Hepatocyte (in vitro differentiated cells): Measurements from ENCODE around the gene PPWD1. TPM values are rescaled to one million over a fixed set of nuclear protein-coding genes. Genes with fewer than 3 reads are reported as not detected.

ENCODE experiments used
- DNase-seq: peaks from one replicate; pipeline ENCODE4 v3.0.0-alpha.2; 2016; ENCODE audit warnings: low spot score
- H2AFZ ChIP-seq: fragments of 200-600 bp; sonication (generic); 2 replicates; pipeline ENCODE4 v1.6.0; 2016; ENCODE audit warnings: antibody characterized with exemption, mild to moderate bottlenecking
- H3K27ac ChIP-seq: fragments of 200-600 bp; sonication (generic); 2 replicates; pipeline ENCODE4 v1.5.1; 2016; ENCODE audit warnings: mild to moderate bottlenecking
- H3K27me3 ChIP-seq: fragments of 200-600 bp; sonication (generic); 2 replicates; pipeline ENCODE4 v1.6.1; 2016
- H3K36me3 ChIP-seq: fragments of 200-600 bp; sonication (generic); replicated peaks from 2 replicates; pipeline ENCODE4 v1.5.1; 2016; ENCODE audit warnings: low read depth; ENCODE audit not compliant: insufficient read depth
- H3K4me1 ChIP-seq: fragments of 200-600 bp; sonication (generic); 2 replicates; pipeline ENCODE4 v1.5.1; 2016; ENCODE audit warnings: mild to moderate bottlenecking, moderate library complexity; ENCODE audit not compliant: insufficient read depth
- H3K4me2 ChIP-seq: fragments of 200-600 bp; sonication (generic); 2 replicates; pipeline ENCODE4 v1.6.0; 2016
- H3K4me3 ChIP-seq: fragments of 200-600 bp; sonication (generic); 2 replicates; pipeline ENCODE4 v1.5.1; 2016; ENCODE audit warnings: mild to moderate bottlenecking
- H3K79me2 ChIP-seq: fragments of 200-600 bp; sonication (generic); 2 replicates; pipeline ENCODE4 v1.6.0; 2017; ENCODE audit warnings: mild to moderate bottlenecking
- H3K9me2 ChIP-seq: fragments of 200-600 bp; sonication (generic); replicated peaks from 2 replicates; pipeline ENCODE4 v1.6.0; 2017; ENCODE audit warnings: mild to moderate bottlenecking; ENCODE audit not compliant: insufficient read depth
- H3K9me3 ChIP-seq: fragments of 200-600 bp; sonication (generic); 2 replicates; pipeline ENCODE4 v1.5.1; 2016; ENCODE audit warnings: low read depth, mild to moderate bottlenecking
- H4K20me1 ChIP-seq: fragments of 200-600 bp; sonication (generic); 2 replicates; pipeline ENCODE4 v1.6.0; 2016; ENCODE audit warnings: mild to moderate bottlenecking; ENCODE audit not compliant: insufficient read depth, poor library complexity, severe bottlenecking
- CTCF ChIP-seq: fragments of 200-600 bp; sonication (generic); IDR thresholded peaks from 2 replicates; pipeline ENCODE4 v1.5.1; 2016; ENCODE audit warnings: antibody characterized with exemption, mild to moderate bottlenecking; ENCODE audit not compliant: poor library complexity
- EZH2 ChIP-seq: fragments of 200-600 bp; sonication (generic); IDR thresholded peaks from 2 replicates; pipeline ENCODE4 v1.6.1; 2016; ENCODE audit warnings: antibody characterized with exemption, mild to moderate bottlenecking, borderline replicate concordance
- EZH2phosphoT487 ChIP-seq: fragments of 200-600 bp; sonication (generic); IDR thresholded peaks from one replicate; pipeline ENCODE4 v1.6.1; 2018; ENCODE audit warnings: antibody characterized with exemption, mild to moderate bottlenecking, low read depth, moderate library complexity; ENCODE audit not compliant: unreplicated experiment, severe bottlenecking
- WGBS: methylation state at CpG from one replicate; pipeline ENCODE4 v1.1.6; 2016; ENCODE audit warnings: low lambda C conversion rate; ENCODE audit errors: missing lambda C conversion rate; 5-methylcytosine and 5-hydroxymethylcytosine counted together
- polyA plus RNA-seq: library from polyadenylated mRNA; unstranded; fragments of >200 nt; fragmentation: Nextera tagmentation; extraction: Ambion mirVana; gene quantifications from 2 replicates; pipeline ENCODE4 v1.2.1, GENCODE V29; 2016
- total RNA-seq: library from RNA; depleted of rRNA; stranded (reverse); fragments of >200 nt; gene quantifications from 2 replicates; pipeline ENCODE4 v1.2.3, GENCODE V29; 2014

Gene PPWD1
- total and polyA plus RNA-seq, 2 experiments from 2014 or later, result 23.4 to 39.2 TPM

DNA sequence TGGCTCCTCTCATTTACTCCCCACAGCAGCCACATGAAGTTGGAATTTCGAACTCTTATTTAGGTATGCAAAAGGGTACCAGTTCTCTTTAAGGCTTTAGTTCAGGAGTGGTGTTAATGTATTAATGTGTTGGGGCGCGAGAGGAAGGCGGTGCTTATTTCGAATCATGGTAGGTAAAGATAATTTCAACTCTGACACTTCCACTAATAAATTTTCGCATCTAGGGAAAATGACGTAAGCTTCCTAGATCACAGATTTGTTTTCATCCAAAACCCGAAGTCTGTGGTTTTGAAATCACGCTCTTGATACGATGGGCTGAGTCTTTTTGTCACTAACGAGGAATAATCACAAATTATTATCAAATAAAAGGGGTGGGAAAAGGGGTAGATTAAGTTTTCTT is 681 bp downstream of the PPWD1 start:
- H3K4me1 ChIP-seq, result peaks cover 6% of the 10 kb centered on the region
- H2AFZ ChIP-seq, result peak overlapping the region; percentile 84
- 33% methylated on average over 11 of the region's 11 CpGs for WGBS
- H3K27me3 ChIP-seq, result no peaks in the 10 kb centered on the region
- no peaks in the 10 kb centered on the region for H3K9me3 ChIP-seq
- H3K27ac ChIP-seq, result peak overlapping the region; percentile 93
- H3K36me3 ChIP-seq, result no peaks in the 10 kb centered on the region
- no peaks in the 10 kb centered on the region for H4K20me1 ChIP-seq
- no peak for DNase-seq
- H3K9me2 ChIP-seq, result no peaks in the 10 kb centered on the region
- H3K79me2 ChIP-seq, result peaks cover 58% of the 10 kb centered on the region
- peak overlapping the region; percentile 80 for H3K4me2 ChIP-seq
- TF ChIP-seq EZH2phosphoT487, result no peak
- peak overlapping the region; percentile 22 for H3K4me3 ChIP-seq

GRCh38 chr5:65566505-65566904 is 3.4 kb downstream of the PPWD1 start:
- H3K36me3 ChIP-seq, result no peaks in the 10 kb centered on the region
- no peak overlapping the region for H3K27ac ChIP-seq
- no peak overlapping the region for H3K4me3 ChIP-seq
- H3K4me2 ChIP-seq, result no peak overlapping the region
- H3K4me1 ChIP-seq, result peaks cover 6% of the 10 kb centered on the region
- DNase-seq, result no peak
- H3K79me2 ChIP-seq, result peaks cover 57% of the 10 kb centered on the region
- no peak for TF ChIP-seq CTCF
- no peak for TF ChIP-seq EZH2
- no peak for TF ChIP-seq EZH2phosphoT487
- H3K9me2 ChIP-seq, result no peaks in the 10 kb centered on the region
- no peak overlapping the region for H2AFZ ChIP-seq
- H4K20me1 ChIP-seq, result no peaks in the 10 kb centered on the region
- whole genome bisulfite sequencing, result 89% methylated on average over 5 of the region's 5 CpGs
- no peaks in the 10 kb centered on the region for H3K27me3 ChIP-seq
- H3K9me3 ChIP-seq, result no peaks in the 10 kb centered on the region

DNA sequence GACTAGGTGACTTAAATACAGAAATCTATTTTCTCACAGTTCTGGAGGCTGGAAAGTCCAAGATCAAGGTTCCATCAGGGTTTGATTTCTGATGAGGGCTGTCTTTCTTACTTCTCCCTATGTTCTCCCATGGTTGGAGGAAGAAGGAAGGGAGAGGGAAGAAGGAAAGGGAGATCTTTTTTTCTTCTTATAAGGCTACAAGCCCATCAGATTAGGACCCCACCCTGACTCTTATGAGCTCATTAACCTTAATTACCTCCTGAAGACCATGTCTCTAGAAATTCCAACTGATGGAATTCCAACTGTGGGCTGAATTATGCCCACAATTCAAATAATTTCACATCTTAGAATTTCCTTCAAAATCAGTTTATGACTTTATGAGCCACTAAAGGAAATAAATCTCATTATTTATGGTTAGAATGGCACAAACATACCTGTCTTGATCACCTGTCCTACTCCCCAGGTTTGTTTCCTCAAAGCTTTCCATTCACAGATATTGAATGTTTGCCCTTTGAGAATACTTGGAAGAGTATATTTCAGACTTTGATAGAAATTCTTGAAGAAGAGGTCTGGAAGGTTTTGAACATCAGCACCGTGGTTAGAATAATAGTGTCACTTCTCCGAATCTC is 7.6 kb downstream of the PPWD1 start:
- Histone ChIP-seq H3K9me3 (no peaks in the 10 kb centered on the region), H3K4me3 (no peak overlapping the region), H3K79me2 (peaks cover 30% of the 10 kb centered on the region), H3K27ac (no peak overlapping the region), H3K27me3 (no peaks in the 10 kb centered on the region), H3K4me1 (no peaks in the 10 kb centered on the region), H2AFZ (no peak overlapping the region), H3K36me3 (no peaks in the 10 kb centered on the region), H3K9me2 (no peaks in the 10 kb centered on the region), H3K4me2 (no peak overlapping the region), H4K20me1 (no peaks in the 10 kb centered on the region)
- 97% methylated on average over 2 of the region's 2 CpGs for WGBS
- TF ChIP-seq EZH2 (no peak), EZH2phosphoT487 (no peak), CTCF (no peak)
- no peak for DNase-seq

DNA sequence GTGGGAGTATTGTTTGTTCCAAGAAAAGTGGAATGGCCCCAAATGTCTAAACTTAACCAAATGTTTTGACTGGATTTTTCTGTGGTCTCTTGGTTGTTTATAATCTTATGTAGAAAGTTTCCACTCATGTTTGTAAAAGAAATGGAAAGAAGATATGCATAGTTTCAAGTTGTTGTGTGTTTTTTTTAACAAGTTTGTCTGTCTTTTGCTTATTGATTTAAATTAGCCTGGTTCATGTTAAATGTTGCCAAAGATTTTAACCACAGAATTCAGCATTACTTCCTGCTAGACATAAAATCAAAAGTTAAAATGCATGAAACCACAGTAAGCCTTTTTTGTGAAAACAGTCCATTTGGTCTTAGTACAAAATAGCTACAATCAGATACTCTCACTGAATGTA is 14.0 kb downstream of the PPWD1 start:
- no peak overlapping the region for H3K27ac ChIP-seq
- no peaks in the 10 kb centered on the region for H3K9me3 ChIP-seq
- H3K4me2 ChIP-seq, result no peak overlapping the region
- H3K4me3 ChIP-seq, result no peak overlapping the region
- DNase-seq, result no peak
- peaks cover 4% of the 10 kb centered on the region for H3K79me2 ChIP-seq
- H3K27me3 ChIP-seq, result no peaks in the 10 kb centered on the region
- no peaks in the 10 kb centered on the region for H3K9me2 ChIP-seq
- no peak for TF ChIP-seq CTCF
- H3K4me1 ChIP-seq, result no peaks in the 10 kb centered on the region
- H2AFZ ChIP-seq, result no peak overlapping the region
- no peaks in the 10 kb centered on the region for H4K20me1 ChIP-seq
- H3K36me3 ChIP-seq, result peaks cover 6% of the 10 kb centered on the region
